Measurements from ENCODE around the gene NDFIP1.

Gene NDFIP1

GRCh38 chr5:142095035-142095434 is 13.5 kb upstream of the NDFIP1 start:
- TF ChIP-seq CTCF (conservative IDR thresholded peaks at IDR 0.05), result no peak
- no peak overlapping the region for H3K27ac ChIP-seq

GRCh38 chr5:142095651-142096330 is 12.8 kb upstream of the NDFIP1 start:
- no peak for TF ChIP-seq CTCF (conservative IDR thresholded peaks at IDR 0.05)
- no peak overlapping the region for H3K27ac ChIP-seq

GRCh38 chr5:142096382-142096781 is 12.2 kb upstream of the NDFIP1 start:
- no peak overlapping the region for H3K27ac ChIP-seq
- no peak for TF ChIP-seq CTCF (conservative IDR thresholded peaks at IDR 0.05)

- TF ChIP-seq CTCF (conservative IDR thresholded peaks at IDR 0.05), result no peak
- H3K27ac ChIP-seq, result no peak overlapping the region
Observed at GRCh38 chr5:142097681-142098080, 10.9 kb upstream of the NDFIP1 start.

GRCh38 chr5:142098275-142098674 is 10.3 kb upstream of the NDFIP1 start:
- TF ChIP-seq CTCF (conservative IDR thresholded peaks at IDR 0.05), result no peak
- H3K27ac ChIP-seq, result no peak overlapping the region

GRCh38 chr5:142098931-142099330 is 9.6 kb upstream of the NDFIP1 start:
- TF ChIP-seq CTCF (conservative IDR thresholded peaks at IDR 0.05), result no peak
- H3K27ac ChIP-seq, result no peak overlapping the region

- no peak for TF ChIP-seq CTCF (conservative IDR thresholded peaks at IDR 0.05)
- H3K27ac ChIP-seq, result no peak overlapping the region
Observed at GRCh38 chr5:142100307-142100706, 8.3 kb upstream of the NDFIP1 start.

Data from VCaP (cell line).